HG03039 (cell line): ENCODE results near the gene TNRC6C.

Experiments used
- ATAC-seq: cut with Tn5 transposase; IDR thresholded peaks from one replicate; pipeline ENCODE4 v1.9.1; 2021; ENCODE audit warnings: mild to moderate bottlenecking, moderate library complexity; ENCODE audit not compliant: unreplicated experiment

Gene TNRC6C

GRCh38 chr17:78012428-78012827 is 53.9 kb downstream of the TNRC6C start:
- no peak for ATAC-seq

- ATAC-seq: no peak
Observed at GRCh38 chr17:78013683-78014467, 55.4 kb downstream of the TNRC6C start.

GRCh38 chr17:78014646-78015045 is 56.1 kb downstream of the TNRC6C start:
- ATAC-seq: no peak

DNA sequence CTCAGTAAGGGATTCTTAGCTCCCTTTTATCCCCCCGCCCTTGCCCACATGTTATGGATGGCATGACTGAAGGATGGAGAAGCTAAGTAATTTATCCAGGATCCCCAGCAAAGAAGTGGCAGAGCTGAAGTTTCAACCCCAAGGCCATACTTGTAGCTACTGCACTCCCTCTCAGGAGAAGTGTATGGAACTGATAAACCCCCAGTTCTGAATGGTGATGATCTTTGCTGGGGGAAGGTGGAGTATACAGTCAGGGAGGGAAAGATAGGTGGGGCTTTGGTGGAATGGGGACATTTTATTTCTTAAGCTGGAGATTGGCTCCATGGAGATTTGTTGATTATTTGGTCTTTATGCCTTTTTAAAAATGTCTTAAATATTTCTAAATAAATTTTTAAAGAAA is 58.3 kb downstream of the TNRC6C start:
- ATAC-seq: no peak

DNA sequence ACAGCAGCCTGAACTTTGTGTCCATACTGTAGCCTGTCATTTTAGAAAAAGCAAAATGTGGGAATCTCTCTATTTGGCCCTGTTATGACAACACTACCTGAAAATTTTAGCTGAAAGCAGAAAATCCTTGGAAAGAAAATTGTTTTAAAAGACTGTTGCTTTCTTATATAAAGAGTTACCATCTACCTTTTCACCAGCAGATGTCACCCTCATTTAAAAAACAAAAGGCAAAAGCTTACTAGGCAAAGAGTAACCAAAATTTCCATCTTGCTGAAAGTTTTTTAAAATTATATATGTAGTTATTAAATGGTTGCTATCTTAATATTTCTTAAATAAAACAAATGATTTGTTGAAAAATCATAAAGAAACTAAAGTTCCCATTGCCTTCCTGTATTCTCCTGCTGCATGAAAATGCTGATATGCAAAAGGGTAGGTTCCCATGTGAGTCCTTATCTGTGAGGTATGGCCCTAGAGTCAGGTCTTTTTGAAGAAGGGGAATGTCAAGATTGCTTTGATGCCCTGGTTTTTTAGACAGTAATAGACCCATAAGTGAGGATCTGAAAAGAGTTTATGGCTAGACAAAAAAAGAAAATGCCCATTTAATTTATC is 61.0 kb downstream of the TNRC6C start:
- ATAC-seq: no peak

- ATAC-seq: no peak
Observed at GRCh38 chr17:78019976-78020716, 61.6 kb downstream of the TNRC6C start.

DNA sequence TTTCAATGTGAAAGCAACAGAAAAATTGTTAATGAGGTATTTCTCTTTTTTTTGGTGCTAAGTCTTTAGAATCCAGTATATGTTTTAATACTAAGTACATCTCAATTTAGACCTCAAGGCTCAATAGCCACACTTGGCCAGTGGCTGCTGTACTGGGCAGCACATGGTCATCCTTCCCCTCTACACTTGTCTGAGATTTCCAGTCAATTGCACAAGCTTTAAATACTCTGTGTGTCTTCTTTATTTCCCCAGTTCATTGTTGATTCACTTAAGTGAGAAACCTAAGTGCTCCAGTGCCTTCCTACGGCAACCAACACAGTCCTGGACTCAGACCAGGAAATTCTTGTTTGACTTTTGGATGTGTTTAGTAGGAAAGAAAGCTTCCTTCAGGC is 62.2 kb downstream of the TNRC6C start:
- ATAC-seq: no peak

DNA sequence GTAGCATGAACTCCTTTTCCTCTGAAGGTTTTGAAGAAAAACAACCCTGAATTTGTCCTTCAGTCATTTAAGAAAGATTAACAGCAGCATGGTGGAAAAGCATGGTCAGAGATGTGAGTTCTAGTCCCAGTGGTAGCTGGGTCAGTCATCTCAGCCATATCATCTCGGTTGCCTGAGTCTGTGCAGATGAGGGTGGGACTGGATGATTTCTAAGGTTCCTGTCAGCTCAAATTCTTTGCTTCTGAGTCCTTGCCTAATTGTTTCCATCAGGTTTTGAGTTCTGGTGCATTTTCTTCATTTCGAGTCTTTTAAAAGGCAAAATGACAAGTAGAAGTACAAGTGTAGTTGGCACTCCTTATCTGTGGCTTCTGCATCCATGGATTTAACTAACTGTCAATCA is 63.9 kb downstream of the TNRC6C start:
- no peak for ATAC-seq

GRCh38 chr17:78023042-78023441 is 64.5 kb downstream of the TNRC6C start:
- ATAC-seq: no peak

DNA sequence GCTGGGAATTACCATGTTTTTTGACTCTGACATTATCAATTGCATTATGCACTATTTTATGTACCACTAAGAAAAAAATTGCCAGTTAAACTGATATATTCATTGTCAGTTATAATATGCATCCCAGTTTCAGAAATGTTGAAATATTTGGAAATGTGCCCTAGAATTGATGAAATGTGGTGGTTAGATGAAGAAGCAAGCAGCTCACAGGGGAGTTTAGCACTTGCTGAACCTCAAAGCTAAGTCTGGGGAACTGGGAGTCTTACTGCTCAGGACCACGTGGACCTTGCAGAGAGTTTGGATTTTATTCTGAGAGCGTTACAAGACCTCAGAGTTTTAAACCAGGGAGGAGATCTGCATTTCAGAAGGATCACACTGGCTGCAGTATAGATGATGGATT is 67.9 kb downstream of the TNRC6C start:
- ATAC-seq: no peak

- no peak for ATAC-seq
Observed at GRCh38 chr17:78027121-78027520, 68.6 kb downstream of the TNRC6C start.

DNA sequence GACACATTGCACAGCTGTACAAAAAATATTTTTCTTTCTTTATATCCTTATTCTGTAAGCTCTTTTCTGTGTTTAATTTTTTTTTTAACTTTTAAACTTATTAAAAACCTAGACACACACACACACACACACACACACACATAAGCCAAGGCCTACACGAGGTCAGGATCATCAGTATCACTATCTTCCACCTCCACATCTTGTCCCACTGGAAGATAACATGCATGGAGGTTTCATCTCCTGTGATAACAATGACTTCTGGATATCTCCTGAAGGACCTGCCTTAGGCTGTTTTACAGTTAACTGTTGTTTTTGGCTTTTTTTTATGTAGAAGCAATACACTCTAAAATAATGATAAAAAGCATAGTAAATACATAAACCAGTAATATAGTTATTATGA is 71.2 kb downstream of the TNRC6C start:
- ATAC-seq: no peak

DNA sequence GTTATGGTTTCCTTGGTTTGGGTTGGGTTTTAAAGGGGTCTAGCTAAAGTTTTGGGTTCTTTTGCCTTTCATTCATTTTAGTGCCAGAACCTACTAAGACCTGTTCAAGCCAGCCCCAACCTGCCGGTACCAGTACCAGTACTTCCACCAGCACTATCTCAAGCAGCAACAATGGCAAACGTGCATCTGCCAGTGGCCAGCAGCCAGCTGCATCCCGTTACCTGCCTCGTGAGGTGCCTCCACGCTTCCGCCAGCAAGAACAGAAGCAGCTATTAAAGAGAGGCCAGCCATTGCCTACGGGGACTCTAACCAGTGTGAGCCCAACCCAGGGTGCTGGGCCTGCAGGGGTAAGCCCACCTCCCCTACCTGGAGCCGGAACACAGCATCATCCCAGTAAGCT is 72.9 kb downstream of the TNRC6C start:
- ATAC-seq: no peak

- no peak for ATAC-seq
Observed at GRCh38 chr17:78032166-78032565, 73.7 kb downstream of the TNRC6C start.

DNA sequence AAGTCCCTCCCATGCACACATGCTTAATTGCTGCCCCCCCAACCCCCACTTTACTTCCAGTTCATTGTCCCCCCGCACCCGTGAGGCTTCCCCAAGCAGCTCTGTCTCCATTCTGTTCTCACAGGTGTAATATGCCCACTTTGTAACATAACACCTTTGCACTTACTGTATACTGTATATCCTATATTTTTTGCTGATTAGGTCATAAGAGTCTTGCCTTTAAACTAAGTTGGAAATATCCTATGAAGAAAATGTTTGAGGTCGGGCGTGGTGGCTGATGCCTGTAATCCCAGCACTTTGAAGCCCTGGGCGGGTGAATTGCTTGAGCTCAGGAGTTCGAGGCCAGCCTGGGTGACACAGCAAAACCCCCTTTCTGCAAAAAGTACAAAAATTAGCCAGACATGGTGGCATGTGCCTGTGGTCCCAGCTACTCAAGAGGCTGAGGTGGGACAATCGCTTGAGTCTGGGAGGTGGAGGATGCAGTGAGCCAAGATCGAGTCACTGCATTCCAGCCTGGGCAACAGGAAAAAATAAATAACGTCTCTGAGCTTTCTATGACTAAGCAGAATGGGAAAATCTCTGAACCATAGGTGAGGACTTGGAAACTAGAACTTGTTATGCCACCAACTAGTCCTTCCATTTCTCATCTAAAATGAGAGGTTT is 76.1 kb downstream of the TNRC6C start:
- no peak for ATAC-seq

DNA sequence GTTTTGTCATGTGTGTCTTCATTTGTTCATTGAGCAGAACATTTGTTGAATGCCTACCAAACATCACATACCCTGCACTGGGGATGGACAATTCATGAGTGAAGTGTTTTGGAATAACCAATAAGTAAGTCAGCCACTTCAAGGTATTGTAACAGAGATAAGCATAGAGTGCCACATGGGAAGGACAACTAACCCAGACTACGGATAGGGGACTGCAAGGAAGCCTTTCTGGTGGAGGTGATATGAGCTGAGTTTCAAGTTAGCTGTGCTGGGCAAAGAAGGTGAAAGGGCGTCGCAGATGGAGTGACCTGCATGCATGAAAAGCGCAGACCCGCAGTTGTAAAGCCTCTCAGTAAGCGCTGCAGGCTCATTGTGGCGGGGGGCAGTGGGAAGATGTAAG is 78.8 kb downstream of the TNRC6C start:
- ATAC-seq: no peak

GRCh38 chr17:78038748-78039288 is 80.3 kb downstream of the TNRC6C start:
- ATAC-seq: no peak

DNA sequence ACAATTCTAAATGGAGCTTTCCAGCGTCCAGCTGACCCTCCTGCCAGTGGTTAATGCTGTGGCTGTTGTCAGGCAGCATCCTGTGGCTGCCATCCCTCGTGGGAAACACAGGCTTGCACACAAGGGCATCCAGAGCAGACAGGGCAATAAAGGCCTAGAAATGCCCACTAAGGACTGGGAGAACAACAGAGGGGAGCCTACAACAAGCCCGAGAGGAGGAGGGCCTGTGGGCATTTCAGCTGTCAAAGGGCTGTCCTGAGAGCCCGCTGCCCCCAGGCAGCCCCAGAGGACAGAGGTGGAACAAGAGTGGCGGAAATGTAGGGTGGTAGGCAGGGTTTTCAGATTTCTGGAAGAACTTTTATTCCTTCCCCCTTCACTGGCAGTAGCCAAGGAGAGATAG is 81.1 kb downstream of the TNRC6C start:
- ATAC-seq: no peak

DNA sequence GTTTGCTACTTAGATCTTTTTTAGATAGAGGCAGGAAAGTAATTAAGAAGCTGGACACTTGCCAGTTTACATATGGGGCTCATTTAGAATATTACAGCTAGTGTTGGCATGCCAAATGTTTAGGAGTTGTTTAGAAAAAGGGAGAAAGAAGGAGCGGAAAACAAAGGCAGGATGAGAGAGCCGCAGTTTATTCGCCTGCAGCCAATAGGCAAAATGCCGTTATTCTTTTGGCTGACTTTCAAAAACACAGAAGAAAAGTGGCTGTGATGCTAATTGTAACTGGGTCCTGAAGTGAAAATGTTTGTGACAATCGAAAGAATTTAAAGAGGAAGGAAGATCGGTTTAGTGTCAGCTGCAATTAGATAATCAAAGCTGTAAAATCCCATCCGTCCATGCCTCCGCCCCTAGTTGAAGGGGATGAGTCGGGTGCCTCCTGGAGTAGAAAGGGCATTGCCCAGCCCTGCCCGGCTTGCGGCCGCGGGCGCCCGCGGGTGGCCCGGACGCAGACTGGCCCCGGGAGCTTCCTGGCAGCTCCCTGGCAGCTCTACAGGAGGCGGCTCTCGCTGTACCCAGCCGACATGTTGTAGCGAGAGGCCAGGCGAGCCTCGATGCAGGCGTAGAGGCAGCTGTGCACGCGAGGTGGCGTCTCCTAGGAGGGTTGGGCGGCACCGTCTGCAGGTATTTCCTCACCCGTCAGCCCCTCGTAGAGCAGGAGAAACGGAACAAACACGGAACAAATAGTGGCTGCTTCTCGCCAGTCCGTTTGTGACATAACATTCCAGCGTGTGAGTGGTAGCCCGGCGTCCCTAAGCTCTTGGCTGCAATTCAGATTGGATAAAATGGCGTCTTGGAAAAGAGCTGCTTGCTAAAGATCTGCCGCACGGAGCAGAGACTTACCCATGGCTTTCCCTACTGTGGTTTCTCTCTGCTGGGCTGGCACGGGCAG is 82.2 kb downstream of the TNRC6C start:
- ATAC-seq: no peak
